Neural cell (in vitro differentiated cells): ENCODE data around the gene BICD1.

Experiments
- EP300 ChIP-seq: fragments of 450-650 bp; conservative IDR thresholded peaks from 2 replicates; pipeline ENCODE4 v1.6.1; 2014; ENCODE audit warnings: antibody characterized with exemption, mild to moderate bottlenecking, moderate library complexity; ENCODE audit not compliant: poor library complexity, severe bottlenecking
- EZH2 ChIP-seq: fragments of 200-600, 300-800 bp; shearing (Covaris generic), sonication (generic); IDR thresholded peaks from 2 replicates; pipeline ENCODE4 v1.6.1; 2014; ENCODE audit warnings: antibody characterized with exemption, low read length, borderline replicate concordance, mild to moderate bottlenecking; ENCODE audit not compliant: insufficient read depth, poor library complexity, severe bottlenecking
- MXI1 ChIP-seq: fragments of 450-650 bp; conservative IDR thresholded peaks from 2 replicates; pipeline ENCODE4 v1.6.1; 2014; ENCODE audit warnings: antibody characterized with exemption, mild to moderate bottlenecking; ENCODE audit not compliant: poor library complexity, severe bottlenecking
- POLR2AphosphoS5 ChIP-seq: IDR thresholded peaks from 2 replicates; pipeline ENCODE4 v1.6.1; 2012
- RAD21 ChIP-seq: fragments of 450-650 bp; conservative IDR thresholded peaks from 2 replicates; pipeline ENCODE4 v1.6.1; 2014; ENCODE audit warnings: antibody characterized with exemption, mild to moderate bottlenecking, moderate library complexity
- SMC3 ChIP-seq: fragments of 450-650 bp; conservative IDR thresholded peaks from 2 replicates; pipeline ENCODE4 v1.6.1; 2014; ENCODE audit warnings: antibody characterized with exemption, mild to moderate bottlenecking, moderate library complexity; ENCODE audit not compliant: poor library complexity
- TAF1 ChIP-seq: IDR thresholded peaks from 2 replicates; pipeline ENCODE4 v1.6.1; 2012; ENCODE audit warnings: low read depth
- TF ChIP-seq, protein P1 (sequence below): fragments of 450-650 bp; IDR thresholded peaks from 2 replicates; pipeline ENCODE4 v1.5.1; 2014; ENCODE audit warnings: antibody characterized with exemption, mild to moderate bottlenecking, moderate library complexity; ENCODE audit not compliant: poor library complexity, severe bottlenecking
- TF ChIP-seq, protein P2 (sequence below): IDR thresholded peaks from 2 replicates; pipeline ENCODE4 v1.6.1; 2012; ENCODE audit warnings: borderline replicate concordance

DNA sequence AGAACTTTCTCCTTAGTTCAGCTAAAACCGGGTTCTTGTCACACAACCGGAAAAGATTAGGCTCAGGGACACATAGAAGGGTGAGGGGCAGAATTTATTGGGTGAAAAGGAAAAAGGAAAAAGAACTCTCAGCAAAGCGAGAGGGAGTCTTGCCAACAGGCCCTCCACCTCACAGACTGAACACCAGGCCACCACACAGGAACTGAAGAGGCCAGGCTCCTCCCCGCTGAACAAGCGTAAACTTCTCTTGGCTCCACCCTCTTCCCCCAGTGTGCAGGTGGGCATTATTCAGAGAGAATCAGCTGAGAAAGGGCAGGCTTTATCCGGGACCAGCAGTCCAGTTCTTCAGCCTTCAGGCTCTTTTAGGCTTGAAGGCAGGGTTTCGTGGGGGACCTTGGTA, 167.1 kb downstream of the BICD1 start:
- TF ChIP-seq, protein P1, sequence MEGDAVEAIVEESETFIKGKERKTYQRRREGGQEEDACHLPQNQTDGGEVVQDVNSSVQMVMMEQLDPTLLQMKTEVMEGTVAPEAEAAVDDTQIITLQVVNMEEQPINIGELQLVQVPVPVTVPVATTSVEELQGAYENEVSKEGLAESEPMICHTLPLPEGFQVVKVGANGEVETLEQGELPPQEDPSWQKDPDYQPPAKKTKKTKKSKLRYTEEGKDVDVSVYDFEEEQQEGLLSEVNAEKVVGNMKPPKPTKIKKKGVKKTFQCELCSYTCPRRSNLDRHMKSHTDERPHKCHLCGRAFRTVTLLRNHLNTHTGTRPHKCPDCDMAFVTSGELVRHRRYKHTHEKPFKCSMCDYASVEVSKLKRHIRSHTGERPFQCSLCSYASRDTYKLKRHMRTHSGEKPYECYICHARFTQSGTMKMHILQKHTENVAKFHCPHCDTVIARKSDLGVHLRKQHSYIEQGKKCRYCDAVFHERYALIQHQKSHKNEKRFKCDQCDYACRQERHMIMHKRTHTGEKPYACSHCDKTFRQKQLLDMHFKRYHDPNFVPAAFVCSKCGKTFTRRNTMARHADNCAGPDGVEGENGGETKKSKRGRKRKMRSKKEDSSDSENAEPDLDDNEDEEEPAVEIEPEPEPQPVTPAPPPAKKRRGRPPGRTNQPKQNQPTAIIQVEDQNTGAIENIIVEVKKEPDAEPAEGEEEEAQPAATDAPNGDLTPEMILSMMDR, result no peak
- TF ChIP-seq EZH2 (no peak), TAF1 (no peak), EP300 (no peak), SMC3 (no peak), RAD21 (no peak), MXI1 (no peak), POLR2AphosphoS5 (no peak)
- TF ChIP-seq, protein P2, sequence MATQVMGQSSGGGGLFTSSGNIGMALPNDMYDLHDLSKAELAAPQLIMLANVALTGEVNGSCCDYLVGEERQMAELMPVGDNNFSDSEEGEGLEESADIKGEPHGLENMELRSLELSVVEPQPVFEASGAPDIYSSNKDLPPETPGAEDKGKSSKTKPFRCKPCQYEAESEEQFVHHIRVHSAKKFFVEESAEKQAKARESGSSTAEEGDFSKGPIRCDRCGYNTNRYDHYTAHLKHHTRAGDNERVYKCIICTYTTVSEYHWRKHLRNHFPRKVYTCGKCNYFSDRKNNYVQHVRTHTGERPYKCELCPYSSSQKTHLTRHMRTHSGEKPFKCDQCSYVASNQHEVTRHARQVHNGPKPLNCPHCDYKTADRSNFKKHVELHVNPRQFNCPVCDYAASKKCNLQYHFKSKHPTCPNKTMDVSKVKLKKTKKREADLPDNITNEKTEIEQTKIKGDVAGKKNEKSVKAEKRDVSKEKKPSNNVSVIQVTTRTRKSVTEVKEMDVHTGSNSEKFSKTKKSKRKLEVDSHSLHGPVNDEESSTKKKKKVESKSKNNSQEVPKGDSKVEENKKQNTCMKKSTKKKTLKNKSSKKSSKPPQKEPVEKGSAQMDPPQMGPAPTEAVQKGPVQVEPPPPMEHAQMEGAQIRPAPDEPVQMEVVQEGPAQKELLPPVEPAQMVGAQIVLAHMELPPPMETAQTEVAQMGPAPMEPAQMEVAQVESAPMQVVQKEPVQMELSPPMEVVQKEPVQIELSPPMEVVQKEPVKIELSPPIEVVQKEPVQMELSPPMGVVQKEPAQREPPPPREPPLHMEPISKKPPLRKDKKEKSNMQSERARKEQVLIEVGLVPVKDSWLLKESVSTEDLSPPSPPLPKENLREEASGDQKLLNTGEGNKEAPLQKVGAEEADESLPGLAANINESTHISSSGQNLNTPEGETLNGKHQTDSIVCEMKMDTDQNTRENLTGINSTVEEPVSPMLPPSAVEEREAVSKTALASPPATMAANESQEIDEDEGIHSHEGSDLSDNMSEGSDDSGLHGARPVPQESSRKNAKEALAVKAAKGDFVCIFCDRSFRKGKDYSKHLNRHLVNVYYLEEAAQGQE, result no peak
